OCI-LY1 (cell line): ENCODE measurements around the gene SOX15.

Experiments
- EZH2 ChIP-seq: fragments of 200-600 bp; sonication (generic), shearing (Covaris generic); IDR thresholded peaks from 2 replicates; pipeline ENCODE4 v1.8.0; 2017; ENCODE audit warnings: borderline replicate concordance, mixed run types, mild to moderate bottlenecking, antibody characterized with exemption, low read length, moderate library complexity, mixed read lengths
- TF ChIP-seq, protein P1 (sequence below): fragments of 200-600 bp; sonication (generic), shearing (Covaris generic); IDR thresholded peaks from 2 replicates; pipeline ENCODE4 v1.5.1; 2017; ENCODE audit warnings: mild to moderate bottlenecking, antibody characterized with exemption, low read length, moderate library complexity, mixed read lengths

DNA sequence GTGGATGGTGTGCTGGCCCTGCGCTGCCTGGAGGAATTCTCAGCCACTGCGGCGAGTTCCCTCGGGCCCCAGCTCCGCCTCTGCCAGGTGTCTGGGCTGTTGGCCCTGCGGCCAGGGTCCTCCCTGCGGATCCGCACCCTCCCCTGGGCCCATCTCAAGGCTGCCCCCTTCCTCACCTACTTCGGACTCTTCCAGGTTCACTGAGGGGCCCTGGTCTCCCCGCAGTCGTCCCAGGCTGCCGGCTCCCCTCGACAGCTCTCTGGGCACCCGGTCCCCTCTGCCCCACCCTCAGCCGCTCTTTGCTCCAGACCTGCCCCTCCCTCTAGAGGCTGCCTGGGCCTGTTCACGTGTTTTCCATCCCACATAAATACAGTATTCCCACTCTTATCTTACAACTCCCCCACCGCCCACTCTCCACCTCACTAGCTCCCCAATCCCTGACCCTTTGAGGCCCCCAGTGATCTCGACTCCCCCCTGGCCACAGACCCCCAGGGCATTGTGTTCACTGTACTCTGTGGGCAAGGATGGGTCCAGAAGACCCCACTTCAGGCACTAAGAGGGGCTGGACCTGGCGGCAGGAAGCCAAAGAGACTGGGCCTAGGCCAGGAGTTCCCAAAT lies 32.6 kb downstream of the SOX15 start:
- TF ChIP-seq, protein P1, sequence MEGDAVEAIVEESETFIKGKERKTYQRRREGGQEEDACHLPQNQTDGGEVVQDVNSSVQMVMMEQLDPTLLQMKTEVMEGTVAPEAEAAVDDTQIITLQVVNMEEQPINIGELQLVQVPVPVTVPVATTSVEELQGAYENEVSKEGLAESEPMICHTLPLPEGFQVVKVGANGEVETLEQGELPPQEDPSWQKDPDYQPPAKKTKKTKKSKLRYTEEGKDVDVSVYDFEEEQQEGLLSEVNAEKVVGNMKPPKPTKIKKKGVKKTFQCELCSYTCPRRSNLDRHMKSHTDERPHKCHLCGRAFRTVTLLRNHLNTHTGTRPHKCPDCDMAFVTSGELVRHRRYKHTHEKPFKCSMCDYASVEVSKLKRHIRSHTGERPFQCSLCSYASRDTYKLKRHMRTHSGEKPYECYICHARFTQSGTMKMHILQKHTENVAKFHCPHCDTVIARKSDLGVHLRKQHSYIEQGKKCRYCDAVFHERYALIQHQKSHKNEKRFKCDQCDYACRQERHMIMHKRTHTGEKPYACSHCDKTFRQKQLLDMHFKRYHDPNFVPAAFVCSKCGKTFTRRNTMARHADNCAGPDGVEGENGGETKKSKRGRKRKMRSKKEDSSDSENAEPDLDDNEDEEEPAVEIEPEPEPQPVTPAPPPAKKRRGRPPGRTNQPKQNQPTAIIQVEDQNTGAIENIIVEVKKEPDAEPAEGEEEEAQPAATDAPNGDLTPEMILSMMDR: no peak
- no peak for TF ChIP-seq EZH2
